GM18517 (cell line): Measurements from ENCODE around the gene UBE2G2.
"Not testable (repeated sequence)": the region's sequence is repeated elsewhere in the genome, so short reads cannot be mapped to it uniquely, and the experiment has no call there.

Source experiments
- ATAC-seq: cut with Tn5 transposase; IDR thresholded peaks from one replicate; pipeline ENCODE4 v1.9.1; 2021; ENCODE audit warnings: mild to moderate bottlenecking, moderate library complexity; ENCODE audit not compliant: unreplicated experiment

The UBE2G2 gene

GRCh38 chr21:44836666-44837471, 35.2 kb upstream of the UBE2G2 start:
- ATAC-seq: no peak

GRCh38 chr21:44836349-44836665, 34.7 kb upstream of the UBE2G2 start:
- ATAC-seq: no peak

- no peak for ATAC-seq
Observed at GRCh38 chr21:44835647-44835973, 34.0 kb upstream of the UBE2G2 start.

- ATAC-seq: no peak
Observed at GRCh38 chr21:44834951-44835646, 33.5 kb upstream of the UBE2G2 start.

GRCh38 chr21:44834231-44834950, 32.8 kb upstream of the UBE2G2 start:
- ATAC-seq: no peak

GRCh38 chr21:44833663-44834062, 32.0 kb upstream of the UBE2G2 start:
- no peak for ATAC-seq

GRCh38 chr21:44832516-44833255, 31.1 kb upstream of the UBE2G2 start:
- not testable (repeated sequence) for ATAC-seq

- no peak for ATAC-seq
Observed at GRCh38 chr21:44831227-44831860, 29.7 kb upstream of the UBE2G2 start.

GRCh38 chr21:44829507-44830092, 28.0 kb upstream of the UBE2G2 start:
- ATAC-seq: no peak

- no peak for ATAC-seq
Observed at GRCh38 chr21:44828362-44829056, 26.9 kb upstream of the UBE2G2 start.

GRCh38 chr21:44823179-44823660, 21.6 kb upstream of the UBE2G2 start:
- no peak for ATAC-seq

GRCh38 chr21:44822484-44823178, 21.0 kb upstream of the UBE2G2 start:
- ATAC-seq: no peak

GRCh38 chr21:44820851-44821250, 19.2 kb upstream of the UBE2G2 start:
- ATAC-seq: no peak

- ATAC-seq: no peak
Observed at GRCh38 chr21:44819283-44820243, 17.9 kb upstream of the UBE2G2 start.

GRCh38 chr21:44818640-44819011, 17.0 kb upstream of the UBE2G2 start:
- no peak for ATAC-seq

- ATAC-seq: peak; percentile 65
Observed at GRCh38 chr21:44817914-44818639, 16.5 kb upstream of the UBE2G2 start, which contains the start of gene SUMO3. SUMO3 (minus strand) TSS chr21:44818062; CDS start chr21:44817968, 94 bp downstream.

- peak; percentile 60 for ATAC-seq
Observed at GRCh38 chr21:44817506-44817880, 15.9 kb upstream of the UBE2G2 start.
